ENCODE results near the gene AP1G1. TPM values are rescaled to one million over a fixed set of nuclear protein-coding genes. Genes with fewer than 3 reads are reported as not detected.

AP1G1 gene
- total and polyA plus RNA-seq, 10 of the 15 experiments (the other 5 are each of a cell fraction or from before 2014, with no cell fraction given) = 5.9 to 83.7 (median 47.8) TPM

- ChIA-PET RAD21 (ENCODE audit: unreplicated experiment) (interaction anchor here (4.3 kb wide), 1 partner anchor 71 kb away, joined by 22 read pairs; the partner anchor contains the start of gene ZNF821), POLR2A (interaction anchor here (0.5 to 4.9 kb wide), 2 partner anchors 71 to 83 kb away, joined by 3 to 30 read pairs; partner anchors contain the start of gene ZNF821), SMC1A (ENCODE audit: uncharacterized antibody, unreplicated experiment) (interaction anchor here (1.0 to 1.3 kb wide), 4 partner anchors 13 to 71 kb away, joined by 3 to 4 read pairs (median 4); no protein-coding TSS in a partner anchor), CTCF (interaction anchor here (0.9 to 6.4 kb wide), 4 partner anchors 31 to 246 kb away, joined by 3 to 33 read pairs (median 4); no protein-coding TSS in a partner anchor)
- no peaks in the 10 kb centered on the region for H3K9me3 ChIP-seq (replicated peaks; ENCODE audit: control insufficient read depth, insufficient read depth, low read length)
- H2AFZ ChIP-seq (ENCODE audit: control insufficient read depth, low read depth, low read length) = no peak overlapping the region
- no peak for ATAC-seq
- H3K36me3 ChIP-seq (ENCODE audit: control insufficient read depth in 2 of 2, insufficient read depth in 2 of 2, low read length in 1 of 2) = no peaks in the 10 kb centered on the region
- H4K20me1 ChIP-seq (ENCODE audit: control insufficient read depth, insufficient read depth) = no peaks in the 10 kb centered on the region; the same call in 1 of the 2 replicates
- no peak for FAIRE-seq
- TF ChIP-seq HCFC1 (IDR thresholded peaks at IDR 0.05; ENCODE audit: low read length) (no peak), HDGF (IDR thresholded peaks at IDR 0.05) (no peak), MTA3 (IDR thresholded peaks at IDR 0.05; ENCODE audit: borderline replicate concordance, low read length) (no peak), SMARCA5 (IDR thresholded peaks at IDR 0.05) (no peak), SKIL (IDR thresholded peaks at IDR 0.05; ENCODE audit: low read depth, poor library complexity, severe bottlenecking) (no peak), ATF7 (IDR thresholded peaks at IDR 0.05; ENCODE audit: low read depth) (no peak), RELA (IDR thresholded peaks at IDR 0.05; ENCODE audit: borderline replicate concordance, partially characterized antibody) (no peak), NR2F1 (conservative IDR thresholded peaks at IDR 0.05) (no peak), TCF3 (IDR thresholded peaks at IDR 0.05; ENCODE audit: borderline replicate concordance, insufficient read depth, low read depth, low read length) (no peak), ZNF384 (IDR thresholded peaks at IDR 0.05; ENCODE audit: borderline replicate concordance, low read depth, low read length) (no peak), BRCA1 (IDR thresholded peaks at IDR 0.05; ENCODE audit: low read depth, low read length) (no peak), PAX5 (IDR thresholded peaks at IDR 0.05; ENCODE audit: borderline replicate concordance, low read depth, low read length) (no peak), ZNF622 (IDR thresholded peaks at IDR 0.05) (no peak), NR2C2 (IDR thresholded peaks at IDR 0.05; ENCODE audit: borderline replicate concordance, control insufficient read depth, insufficient read length, low read depth) (no peak), MEF2B (IDR thresholded peaks at IDR 0.05; ENCODE audit: partially characterized antibody, poor library complexity, severe bottlenecking) (no peak), MYB (IDR thresholded peaks at IDR 0.05; ENCODE audit: borderline replicate concordance, low read depth, low read length) (no peak), ZNF217 (IDR thresholded peaks at IDR 0.05) (no peak), SUZ12 (IDR thresholded peaks at IDR 0.05; ENCODE audit: unreplicated experiment) (no peak)
- TF ChIP-seq, protein P1, sequence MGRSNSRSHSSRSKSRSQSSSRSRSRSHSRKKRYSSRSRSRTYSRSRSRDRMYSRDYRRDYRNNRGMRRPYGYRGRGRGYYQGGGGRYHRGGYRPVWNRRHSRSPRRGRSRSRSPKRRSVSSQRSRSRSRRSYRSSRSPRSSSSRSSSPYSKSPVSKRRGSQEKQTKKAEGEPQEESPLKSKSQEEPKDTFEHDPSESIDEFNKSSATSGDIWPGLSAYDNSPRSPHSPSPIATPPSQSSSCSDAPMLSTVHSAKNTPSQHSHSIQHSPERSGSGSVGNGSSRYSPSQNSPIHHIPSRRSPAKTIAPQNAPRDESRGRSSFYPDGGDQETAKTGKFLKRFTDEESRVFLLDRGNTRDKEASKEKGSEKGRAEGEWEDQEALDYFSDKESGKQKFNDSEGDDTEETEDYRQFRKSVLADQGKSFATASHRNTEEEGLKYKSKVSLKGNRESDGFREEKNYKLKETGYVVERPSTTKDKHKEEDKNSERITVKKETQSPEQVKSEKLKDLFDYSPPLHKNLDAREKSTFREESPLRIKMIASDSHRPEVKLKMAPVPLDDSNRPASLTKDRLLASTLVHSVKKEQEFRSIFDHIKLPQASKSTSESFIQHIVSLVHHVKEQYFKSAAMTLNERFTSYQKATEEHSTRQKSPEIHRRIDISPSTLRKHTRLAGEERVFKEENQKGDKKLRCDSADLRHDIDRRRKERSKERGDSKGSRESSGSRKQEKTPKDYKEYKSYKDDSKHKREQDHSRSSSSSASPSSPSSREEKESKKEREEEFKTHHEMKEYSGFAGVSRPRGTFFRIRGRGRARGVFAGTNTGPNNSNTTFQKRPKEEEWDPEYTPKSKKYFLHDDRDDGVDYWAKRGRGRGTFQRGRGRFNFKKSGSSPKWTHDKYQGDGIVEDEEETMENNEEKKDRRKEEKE (IDR thresholded peaks at IDR 0.05) = no peak
- WGBS (ENCODE audit: insufficient coverage, insufficient replicate concordance, low lambda C conversion rate, missing lambda C conversion rate) = 98% methylated on average over 5 of the region's 5 CpGs
- H3K27me3 ChIP-seq (replicated peaks in 1 of 2; ENCODE audit: control insufficient read depth in 2 of 2, insufficient read depth in 2 of 2, low read length in 1 of 2) = no peaks in the 10 kb centered on the region
- no peak overlapping the region for H3K4me2 ChIP-seq (ENCODE audit: control insufficient read depth, insufficient read depth)
- DNase-seq (ENCODE audit: low read depth, low spot score) = no peak
- H3K27ac ChIP-seq (ENCODE audit: control insufficient read depth, insufficient read depth) = 0 out of 2 replicates have a peak overlapping the region, but pooled peaks have one; percentile 4
- H3K4me3 ChIP-seq = no peak overlapping the region
- in situ Hi-C loops (cut with MboI) (no loop called here), intact Hi-C loops (cut with micrococcal nuclease; ENCODE audit: unreplicated experiment) (no loop called here)
- H3K9ac ChIP-seq (ENCODE audit: control insufficient read depth, insufficient read depth, low read length) = no peak overlapping the region
- peaks cover 35% of the 10 kb centered on the region for H3K79me2 ChIP-seq (ENCODE audit: control insufficient read depth, insufficient read depth, low read length)
- H3K4me1 ChIP-seq (ENCODE audit: control insufficient read depth, insufficient read depth, low read length) = peaks cover 12% of the 10 kb centered on the region
- BruUV-seq (replicated peaks) = no TSS peak
Observed at GRCh38 chr16:71811261-71811803, 2.7 kb upstream of the AP1G1 start.
